Brain microvascular endothelial cell (primary cell): ENCODE results near the gene SHANK3.

ENCODE experiments used
- DNase-seq: peaks from one replicate; pipeline ENCODE4 v3.0.0-alpha.2; 2020
- H3K27ac ChIP-seq: fragments of 250-450 bp; sonication (Bioruptor Pico); 2 replicates; pipeline ENCODE4 v1.5.1; 2020; ENCODE audit warnings: mild to moderate bottlenecking, moderate library complexity
- H3K27me3 ChIP-seq: fragments of 250-450 bp; sonication (Bioruptor Pico); replicated peaks from 2 replicates; pipeline ENCODE4 v1.5.1; 2020; ENCODE audit warnings: mild to moderate bottlenecking
- H3K36me3 ChIP-seq: fragments of 250-450 bp; sonication (Bioruptor Pico); replicated peaks from 2 replicates; pipeline ENCODE4 v1.5.1; 2020; ENCODE audit warnings: mild to moderate bottlenecking
- H3K4me3 ChIP-seq: 2 replicates; pipeline ENCODE4 v1.5.1; 2011; ENCODE audit warnings: low read depth, mild to moderate bottlenecking, control low read depth, low read length, moderate library complexity
- CTCF ChIP-seq: IDR thresholded peaks from 2 replicates; pipeline ENCODE4 v1.5.1; 2011; ENCODE audit warnings: low read depth, mild to moderate bottlenecking, moderate library complexity, low read length, control low read depth, inconsistent platforms; ENCODE audit errors: missing control alignments
- in situ Hi-C: cut with HindIII; loops from 2 replicates; pipeline ENCODE4 v1.10.0; 2017; ENCODE audit warnings: low sequenced_read_pairs, low pct_ligation_motif_present

The SHANK3 gene

DNA sequence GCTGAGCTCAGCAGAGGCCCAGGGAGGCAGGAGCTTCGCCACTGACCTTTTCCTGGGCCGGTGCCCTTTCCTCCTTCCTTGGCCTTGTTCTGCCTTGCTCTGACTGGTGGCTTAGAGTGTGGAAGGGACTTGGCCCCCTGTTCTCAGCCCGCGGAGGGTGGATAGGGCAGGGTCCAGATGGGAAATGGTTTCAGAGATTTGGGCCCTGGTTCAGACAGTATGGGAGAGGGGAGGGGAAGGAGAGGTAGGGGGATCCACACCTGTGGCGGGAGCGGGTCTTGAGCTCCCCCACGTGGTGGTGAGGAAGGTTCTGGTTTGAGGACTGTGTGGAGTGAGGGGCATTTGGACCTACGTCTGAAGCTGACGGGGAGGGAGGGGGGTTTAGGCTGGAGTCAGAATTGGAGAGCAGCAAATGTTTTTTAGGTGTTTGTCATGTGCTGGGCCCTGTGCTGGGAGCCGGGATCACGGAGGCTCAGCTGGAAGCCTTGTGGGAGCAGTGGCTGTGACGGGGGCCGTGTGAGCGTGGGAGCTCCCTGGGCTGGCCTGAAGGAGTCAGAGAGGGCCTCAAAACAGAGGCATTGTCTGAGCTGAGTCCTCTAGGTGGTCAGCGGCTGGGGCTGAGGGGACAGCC is 27.2 kb downstream of the SHANK3 start:
- Histone ChIP-seq H3K27ac (no peak overlapping the region), H3K36me3 (no peaks in the 10 kb centered on the region), H3K4me3 (no peak overlapping the region), H3K27me3 (no peaks in the 10 kb centered on the region)
- DNase-seq: no peak
- in situ Hi-C loops: no loop called here
- peak; percentile 39 for TF ChIP-seq CTCF

GRCh38 chr22:50700387-50701075 is 27.9 kb downstream of the SHANK3 start:
- no peak for TF ChIP-seq CTCF
- no peak overlapping the region for H3K27ac ChIP-seq
- DNase-seq: no peak
- no peak overlapping the region for H3K4me3 ChIP-seq
- in situ Hi-C loops: no loop called here
- H3K27me3 ChIP-seq: no peaks in the 10 kb centered on the region
- H3K36me3 ChIP-seq: no peaks in the 10 kb centered on the region

- Histone ChIP-seq H3K36me3 (no peaks in the 10 kb centered on the region), H3K27ac (no peak overlapping the region), H3K4me3 (no peak overlapping the region), H3K27me3 (no peaks in the 10 kb centered on the region)
- no peak for TF ChIP-seq CTCF
- no peak for DNase-seq
- in situ Hi-C loops: no loop called here
Measured at GRCh38 chr22:50701076-50701419, 28.4 kb downstream of the SHANK3 start.

- H3K27ac ChIP-seq: no peak overlapping the region
- DNase-seq: no peak
- H3K36me3 ChIP-seq: no peaks in the 10 kb centered on the region
- H3K27me3 ChIP-seq: no peaks in the 10 kb centered on the region
- no peak overlapping the region for H3K4me3 ChIP-seq
- no peak for TF ChIP-seq CTCF
- in situ Hi-C loops: no loop called here
Measured at GRCh38 chr22:50701428-50702154, 29.0 kb downstream of the SHANK3 start.

DNA sequence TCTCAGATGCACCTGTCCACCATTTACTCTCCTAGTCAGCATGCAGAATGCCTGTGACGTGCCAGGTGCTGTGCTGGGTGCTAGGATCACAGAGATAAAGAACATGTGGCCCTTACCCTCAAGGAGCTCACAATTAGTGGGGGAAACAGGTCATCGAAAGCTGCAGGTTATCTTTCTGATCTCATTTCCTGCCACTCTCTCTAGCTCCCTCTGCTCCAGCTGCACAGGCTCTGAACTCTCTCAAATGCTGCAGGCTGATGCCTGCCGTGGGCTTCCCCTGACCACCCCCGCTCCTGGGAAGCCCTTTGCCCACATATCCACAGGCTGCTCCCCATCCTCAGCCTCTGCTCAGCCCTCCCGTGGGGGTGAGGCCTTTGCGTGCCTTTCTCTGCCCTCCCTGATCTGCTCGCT is 29.6 kb downstream of the SHANK3 start:
- in situ Hi-C loops: no loop called here
- DNase-seq: no peak
- no peaks in the 10 kb centered on the region for H3K27me3 ChIP-seq

More for the DNA sequence above, 29.6 kb downstream of the SHANK3 start:
- no peak for TF ChIP-seq CTCF
- Histone ChIP-seq H3K36me3 (no peaks in the 10 kb centered on the region), H3K27ac (no peak overlapping the region), H3K4me3 (no peak overlapping the region)
